K562 (cell line): Measurements from ENCODE around the gene SF3A2. TPM values are rescaled to one million over a fixed set of nuclear protein-coding genes. Genes with fewer than 3 reads are reported as not detected.

ENCODE experiments used
- ATAC-seq: fragments of 200-7000 bp; cut with Tn5 transposase; 3 replicates; pipeline ENCODE4 v1.9.1; 2020; ENCODE audit warnings: moderate library complexity
- BruUV-seq: library from RNA; stranded (reverse); fragments of 400-500 nt; replicated peaks from 2 replicates; lab custom pipeline; 2021; lab: Mats Ljungman, UMichigan
- CTCF ChIA-PET: fragments of 300-600 bp; formaldehyde crosslinking; extraction: SDS; loops from one replicate; lab custom pipeline; 2021; ENCODE audit warnings: low intra/inter-chr PET ratio; lab: Yijun Ruan, JAX
- POLR2A ChIA-PET: fragments of 300-600, 350-650 bp; sonication (Branson Sonifier 250); formaldehyde crosslinking; extraction: SDS; loops from one replicate; lab custom pipeline; 2021; ENCODE audit warnings: antibody characterized with exemption, inconsistent platforms; lab: Yijun Ruan, JAX
- DNase-seq, 4 experiments: peaks; one replicate each; pipeline versions ENCODE4 v3.0.0 to v3.0.0-alpha.2; 2011 to 2018; ENCODE audit warnings: low spot score in 3 of 4, mixed read lengths in 3 of 4; ENCODE audit errors: extremely low read depth in 1 of 4
- FAIRE-seq: peaks from 2 replicates; lab custom pipeline; 2011; peaks lifted over from hg19 to GRCh38; lab: Jason Lieb, UNC
- H2AFZ ChIP-seq: 2 replicates; pipeline ENCODE4 v1.6.0; 2011; ENCODE audit warnings: low read depth, low read length, control low read depth, inconsistent platforms
- H3K27ac ChIP-seq: fragments of 200-600 bp; 3 replicates; pipeline ENCODE4 v1.8.0; 2011; ENCODE audit warnings: low read depth, mild to moderate bottlenecking, control low read depth, inconsistent platforms, low read length, moderate library complexity, mixed read lengths; ENCODE audit errors: extremely low read depth
- H3K27me3 ChIP-seq, 2 experiments: fragments of 300-600 bp in 1 of 2; 2 replicates in 1 of 2; 3 replicates in 1 of 2; pipeline versions ENCODE4 v1.6.0 to v1.8.0; 2011; ENCODE audit warnings: inconsistent platforms in 2 of 2, low read length in 2 of 2, mild to moderate bottlenecking in 1 of 2, mixed read lengths in 1 of 2, moderate library complexity in 1 of 2; ENCODE audit not compliant: control insufficient read depth in 2 of 2, insufficient read depth in 2 of 2
- H3K36me3 ChIP-seq: fragments of 300-600 bp; 3 replicates; pipeline ENCODE4 v1.8.0; 2011; ENCODE audit warnings: mild to moderate bottlenecking, low read length, inconsistent platforms; ENCODE audit not compliant: control insufficient read depth, insufficient read depth
- H3K4me1 ChIP-seq, 2 experiments: fragments of 200-600 bp in 1 of 2; replicated peaks in 1 of 2; 2 replicates in 1 of 2; 3 replicates in 1 of 2; pipeline versions ENCODE4 v1.5.1 to v1.8.0; 2011; ENCODE audit warnings: inconsistent platforms in 2 of 2, low read length in 2 of 2, mild to moderate bottlenecking in 1 of 2, mixed read lengths in 1 of 2, moderate library complexity in 1 of 2; ENCODE audit not compliant: control insufficient read depth in 2 of 2, insufficient read depth in 2 of 2
- H3K4me2 ChIP-seq: 2 replicates; pipeline ENCODE4 v1.6.1; 2011; ENCODE audit warnings: low read length, control low read depth, inconsistent platforms, mixed read lengths; ENCODE audit not compliant: insufficient read depth
- H3K4me3 ChIP-seq: fragments of 200-600 bp; sonication (generic), shearing (Covaris generic); 2 replicates; pipeline ENCODE4 v1.5.1; 2016; ENCODE audit warnings: control low read depth, inconsistent platforms
- H3K79me2 ChIP-seq: fragments of 200-600 bp; 3 replicates; pipeline ENCODE4 v1.8.0; 2011; ENCODE audit warnings: low read length, inconsistent platforms; ENCODE audit not compliant: control insufficient read depth, insufficient read depth
- H3K9ac ChIP-seq, 2 experiments: 2 replicates each; pipeline versions ENCODE4 v1.6.0 to v1.6.1; 2011; ENCODE audit warnings: low read depth in 2 of 2, low read length in 2 of 2, control low read depth in 1 of 2, inconsistent platforms in 1 of 2, mild to moderate bottlenecking in 1 of 2, mixed read lengths in 1 of 2; ENCODE audit not compliant: insufficient read depth in 1 of 2
- H3K9me1 ChIP-seq: one replicate; pipeline ENCODE4 v1.6.0; 2011; ENCODE audit warnings: inconsistent platforms, mild to moderate bottlenecking, low read length, moderate library complexity; ENCODE audit not compliant: control insufficient read depth, insufficient read depth
- H3K9me3 ChIP-seq: replicated peaks from 2 replicates; pipeline ENCODE4 v1.5.1; 2011; ENCODE audit warnings: low read depth, low read length, inconsistent platforms; ENCODE audit not compliant: control insufficient read depth, insufficient read depth
- H4K20me1 ChIP-seq: replicated peaks from 2 replicates; pipeline ENCODE4 v1.6.1; 2011; ENCODE audit warnings: low read length, inconsistent platforms, mixed read lengths; ENCODE audit not compliant: control insufficient read depth, insufficient read depth
- BDP1 ChIP-seq: IDR thresholded peaks from 3 replicates; pipeline ENCODE4 v1.6.1; 2011; ENCODE audit not compliant: insufficient read length, insufficient read depth
- CXXC5 ChIP-seq: fragments of 250-450 bp; sonication (Bioruptor Pico); IDR thresholded peaks from 2 replicates; pipeline ENCODE4 v1.8.0; 2022; ENCODE audit warnings: inconsistent platforms, mild to moderate bottlenecking, moderate library complexity
- GABPB1 ChIP-seq: sonication (generic); formaldehyde crosslinking; IDR thresholded peaks from 2 replicates; pipeline ENCODE4 v1.8.0; 2022; ENCODE audit warnings: mild to moderate bottlenecking, missing genetic modification reagents
- GATAD2B ChIP-seq: fragments of 450-650 bp; IDR thresholded peaks from 2 replicates; pipeline ENCODE4 v1.6.1; 2017; ENCODE audit warnings: mild to moderate bottlenecking, borderline replicate concordance
- HSF4 ChIP-seq: fragments of 250-450 bp; sonication (Bioruptor Pico); IDR thresholded peaks from 2 replicates; pipeline ENCODE4 v2.1.2; 2022; ENCODE audit warnings: mild to moderate bottlenecking, moderate library complexity, borderline replicate concordance
- KDM1A ChIP-seq, 2 experiments: fragments of 450-650 bp; IDR thresholded peaks; 2 replicates each; pipeline ENCODE4 v1.6.1; 2016; ENCODE audit warnings: mild to moderate bottlenecking in 2 of 2
- MYNN ChIP-seq, 2 experiments: sonication (generic); formaldehyde crosslinking in 1 of 2; IDR thresholded peaks; 2 replicates each; pipeline versions ENCODE4 v1.5.0 to v1.6.1; 2016 to 2020; ENCODE audit warnings: antibody characterized with exemption in 1 of 2, missing genetic modification reagents in 1 of 2
- PML ChIP-seq: IDR thresholded peaks from 2 replicates; pipeline ENCODE4 v1.6.1; 2012; ENCODE audit warnings: low read length, inconsistent platforms
- POLR2A ChIP-seq: fragments of 450-650 bp; conservative IDR thresholded peaks from 2 replicates; pipeline ENCODE4 v1.6.1; 2016
- POLR2AphosphoS2 ChIP-seq: IDR thresholded peaks from 2 replicates; pipeline ENCODE4 v1.6.1; 2012; ENCODE audit warnings: low read length, improper control_type of control experiment
- POLR2B ChIP-seq: fragments of 450-650 bp; IDR thresholded peaks from 2 replicates; pipeline ENCODE4 v1.6.1; 2018; ENCODE audit warnings: low read depth; ENCODE audit not compliant: partially characterized antibody
- POLR2G ChIP-seq: fragments of 200-400 bp; formaldehyde crosslinking; IDR thresholded peaks from 2 replicates; pipeline ENCODE4 v1.6.1; 2017; ENCODE audit warnings: low read depth, mild to moderate bottlenecking, antibody characterized with exemption, low read length, moderate library complexity
- RBFOX2 ChIP-seq: fragments of 200-400 bp; formaldehyde crosslinking; IDR thresholded peaks from 2 replicates; pipeline ENCODE4 v1.6.1; 2017; ENCODE audit warnings: low read depth, mild to moderate bottlenecking, low read length, moderate library complexity
- SNRNP70 ChIP-seq: fragments of 200-400 bp; formaldehyde crosslinking; optimal IDR thresholded peaks from 2 replicates; pipeline ENCODE3; 2017; ENCODE audit warnings: low read depth, low read length
- SUPT5H ChIP-seq: fragments of 450-650 bp; IDR thresholded peaks from 2 replicates; pipeline ENCODE4 v1.6.1; 2016
- ZC3H4 ChIP-seq: sonication (generic); formaldehyde crosslinking; IDR thresholded peaks from 2 replicates; pipeline ENCODE4 v1.9.0; 2021; ENCODE audit warnings: missing genetic modification reagents, borderline replicate concordance
- ZC3H8 ChIP-seq: fragments of 450-650 bp; IDR thresholded peaks from 2 replicates; pipeline ENCODE4 v1.6.1; 2017
- WGBS: fragments of 100-300 bp; shearing (Covaris generic); methylation state at CpG from one replicate; pipeline ENCODE4 v1.1.6; 2016; ENCODE audit warnings: low coverage, mixed read lengths; ENCODE audit not compliant: insufficient coverage; ENCODE audit errors: missing lambda C conversion rate; 5-methylcytosine and 5-hydroxymethylcytosine counted together
- in situ Hi-C: fragments of 300-500 bp; cut with MboI; formaldehyde crosslinking; loops from 4 replicates; pipeline ENCODE4 v1.15.0; 2018; ENCODE audit warnings: inconsistent platforms, mixed read lengths
- intact Hi-C: fragments of 100-400 bp; cut with micrococcal nuclease; formaldehyde crosslinking; loops from 2 replicates; pipeline ENCODE4 v1.14.2; 2022
- polyA plus RNA-seq, 8 experiments: library from polyadenylated mRNA; depleted of rRNA in 4 of 8; stranded (reverse) in 5 of 8; unstranded in 3 of 8; fragments of >200 nt; fragmentation: Nextera tagmentation in 2 of 8; fragmentation: Illumina TruSeq in 1 of 8; extraction: Ambion mirVana in 2 of 8; extraction: Trizol in 1 of 8; gene quantifications; 2 replicates each; pipeline versions ENCODE4 v1.2.1 to v1.2.3, GENCODE V29; 2011 to 2014; ENCODE audit warnings: inconsistent platforms in 1 of 8, missing spikeins in 1 of 8
- total RNA-seq, 7 experiments: library from RNA; depleted of rRNA in 6 of 7; stranded (reverse); fragments of >200 nt in 6 of 7; fragmentation: Illumina TruSeq in 2 of 7; extraction: Trizol in 2 of 7; gene quantifications; 2 replicates each; pipeline versions ENCODE4 v1.2.1 to v1.2.3, GENCODE V29; 2011 to 2021; ENCODE audit warnings: low replicate concordance in 1 of 7
- TF ChIP-seq, protein P1 (sequence below): sonication (generic); formaldehyde crosslinking; IDR thresholded peaks from 2 replicates; pipeline ENCODE4 v1.8.1; 2023; ENCODE audit warnings: mild to moderate bottlenecking, missing genetic modification reagents

Gene SF3A2
- total and polyA plus RNA-seq, 9 of the 15 experiments (the other 6 are each of a cell fraction or from before 2014, with no cell fraction given), result 0.17 to 194 (median 22.8) TPM

DNA sequence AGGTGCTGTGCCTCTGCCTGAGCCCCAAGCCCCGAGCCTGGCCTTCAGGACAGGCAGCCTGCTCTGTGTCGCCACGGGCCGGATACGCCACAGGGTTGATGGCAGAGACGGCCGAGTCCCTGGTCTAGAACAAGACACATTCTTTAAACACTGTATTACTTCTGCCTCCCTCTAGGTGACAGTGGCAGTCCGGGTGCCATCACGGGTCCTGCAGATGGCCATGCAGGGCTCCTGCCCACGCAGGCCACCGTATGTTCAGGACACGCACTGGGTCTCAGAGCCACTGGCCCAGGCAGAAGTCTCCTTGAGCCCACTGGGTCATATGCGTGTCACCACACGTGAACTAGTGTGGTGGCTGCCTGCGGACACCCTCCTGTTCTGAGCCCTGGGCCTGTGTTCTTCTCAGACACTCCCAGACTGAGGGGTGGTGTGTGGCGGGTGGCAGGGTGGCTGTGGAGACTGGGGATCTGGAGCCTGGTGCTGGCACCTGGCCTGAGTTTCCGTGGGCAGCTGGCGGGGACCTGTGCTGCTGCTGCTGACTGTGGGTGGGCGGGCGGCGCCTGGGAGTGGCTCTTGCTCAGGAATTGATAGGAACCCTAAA lies 4.9 kb upstream of the SF3A2 start (continued):
- TF ChIP-seq MYNN (IDR thresholded peaks at IDR 0.05) (0 out of 2 replicates have a peak, but pooled peaks have one; percentile 17), MYNN (CRISPR knock-in tag; IDR thresholded peaks at IDR 0.05) (no peak), KDM1A (IDR thresholded peaks at IDR 0.05) (no peak), ZC3H4 (CRISPR knock-in tag) (0 out of 2 replicates have a peak, but pooled peaks have one; percentile 43), SUPT5H (peak; percentile 59), POLR2G (peak; percentile 72)

DNA sequence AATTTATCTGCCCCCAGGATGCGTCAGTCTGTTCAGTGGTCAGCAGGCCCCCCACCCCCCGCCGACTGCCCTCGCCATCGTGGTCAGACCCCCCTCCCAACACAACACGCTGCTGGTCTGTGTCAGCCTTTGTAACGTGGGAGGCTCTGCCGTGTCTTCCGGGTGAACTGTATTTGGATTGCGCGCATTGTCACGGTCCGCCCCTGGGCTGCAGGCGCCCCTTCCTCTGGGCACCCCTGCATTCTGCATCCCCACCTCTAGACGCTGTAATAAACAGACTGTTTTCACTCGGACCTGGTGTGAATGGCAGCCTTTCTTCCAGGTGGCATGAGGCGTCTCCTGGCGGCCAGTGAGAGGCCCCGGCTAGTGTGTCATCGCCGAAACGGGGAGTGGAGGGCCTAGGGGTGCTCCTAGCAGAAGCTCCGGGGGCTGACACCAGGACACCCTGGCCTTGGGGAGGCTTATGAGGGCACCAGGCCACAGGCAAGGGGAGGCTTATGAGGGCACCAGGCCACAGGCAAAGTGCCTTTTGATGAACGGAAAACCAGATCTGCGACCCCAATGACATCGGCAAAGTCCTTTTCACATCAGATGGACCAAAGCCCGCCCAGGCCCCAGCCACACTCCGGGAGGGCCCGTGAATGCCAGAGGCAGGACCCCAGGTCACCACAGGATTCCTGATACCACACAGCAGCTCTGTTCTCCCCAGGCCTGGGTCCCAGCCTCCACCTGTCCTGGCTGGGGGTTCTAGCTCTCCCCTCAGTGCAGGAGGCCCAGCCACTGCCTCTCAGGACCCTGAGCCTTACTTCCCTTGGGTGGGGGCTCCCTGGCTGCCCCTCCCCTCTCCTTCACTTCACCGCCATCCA lies 4.1 kb upstream of the SF3A2 start:
- DNase-seq, result no peak
- no peaks in the 10 kb centered on the region for H3K9me1 ChIP-seq
- H3K79me2 ChIP-seq, result peaks cover 48% of the 10 kb centered on the region
- H3K4me3 ChIP-seq, result no peak overlapping the region
- peaks cover 67% of the 10 kb centered on the region; the same call in 2 of the 3 replicates for H3K36me3 ChIP-seq
- peak overlapping the region in 1 of 2 experiments; percentile 75; a peak in 2 of 4 replicates for H3K9ac ChIP-seq
- no peaks in the 10 kb centered on the region for H3K27me3 ChIP-seq
- H3K9me3 ChIP-seq, result no peaks in the 10 kb centered on the region
- no peak overlapping the region for H3K4me2 ChIP-seq
- FAIRE-seq, result no peak
- peak overlapping the region; percentile 36; the same call in 2 of the 3 replicates for H3K27ac ChIP-seq
- no peak overlapping the region for H2AFZ ChIP-seq
- H3K4me1 ChIP-seq, result peaks cover under 1 to 89% of the 10 kb centered on the region in 2 experiments; a peak in 3 of 5 replicates
- CTCF ChIA-PET, result no interaction called here
- intact Hi-C loops, result no loop called here
- WGBS, result 77% methylated on average over 24 of the region's 30 CpGs
- in situ Hi-C loops, result loop anchor here (10.0 kb wide), 1 partner anchor 82 kb away; no protein-coding TSS in a partner anchor
- TF ChIP-seq MYNN (IDR thresholded peaks at IDR 0.05), result peak; percentile 46
- TF ChIP-seq MYNN (CRISPR knock-in tag; IDR thresholded peaks at IDR 0.05), result no peak
- TF ChIP-seq POLR2B, result peak; percentile 30
- peak; percentile 51; the same call in 1 of the 2 replicates for TF ChIP-seq POLR2G
- peak; percentile 58; the same call in 1 of the 2 replicates for TF ChIP-seq SUPT5H
- peak; percentile 62 for TF ChIP-seq POLR2A
- no peak for TF ChIP-seq CXXC5 (CRISPR knock-in tag)
- TF ChIP-seq ZC3H8, result no peak
- TF ChIP-seq GATAD2B, result no peak
- no peak for TF ChIP-seq GABPB1 (CRISPR knock-in tag)
- no peak for TF ChIP-seq SNRNP70
- TF ChIP-seq HSF4 (CRISPR knock-in tag), result no peak
- peak; percentile 22; the same call in 1 of the 2 replicates for TF ChIP-seq PML
- TF ChIP-seq, protein P1, sequence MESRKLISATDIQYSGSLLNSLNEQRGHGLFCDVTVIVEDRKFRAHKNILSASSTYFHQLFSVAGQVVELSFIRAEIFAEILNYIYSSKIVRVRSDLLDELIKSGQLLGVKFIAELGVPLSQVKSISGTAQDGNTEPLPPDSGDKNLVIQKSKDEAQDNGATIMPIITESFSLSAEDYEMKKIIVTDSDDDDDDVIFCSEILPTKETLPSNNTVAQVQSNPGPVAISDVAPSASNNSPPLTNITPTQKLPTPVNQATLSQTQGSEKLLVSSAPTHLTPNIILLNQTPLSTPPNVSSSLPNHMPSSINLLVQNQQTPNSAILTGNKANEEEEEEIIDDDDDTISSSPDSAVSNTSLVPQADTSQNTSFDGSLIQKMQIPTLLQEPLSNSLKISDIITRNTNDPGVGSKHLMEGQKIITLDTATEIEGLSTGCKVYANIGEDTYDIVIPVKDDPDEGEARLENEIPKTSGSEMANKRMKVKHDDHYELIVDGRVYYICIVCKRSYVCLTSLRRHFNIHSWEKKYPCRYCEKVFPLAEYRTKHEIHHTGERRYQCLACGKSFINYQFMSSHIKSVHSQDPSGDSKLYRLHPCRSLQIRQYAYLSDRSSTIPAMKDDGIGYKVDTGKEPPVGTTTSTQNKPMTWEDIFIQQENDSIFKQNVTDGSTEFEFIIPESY, result peak; percentile 77; the same call in 1 of the 2 replicates
- TF ChIP-seq POLR2AphosphoS2, result peak; percentile 22; the same call in 1 of the 2 replicates
- TF ChIP-seq RBFOX2, result peak; percentile 29; the same call in 1 of the 2 replicates
- no peak for TF ChIP-seq BDP1
- TF ChIP-seq, all 486 proteins: peak for 9
- BruUV-seq, result no TSS peak
- POLR2A ChIA-PET, result interaction anchor here (0.9 kb wide), 1 partner anchor 81 kb away, joined by 3 read pairs; the partner anchor contains the start of gene AP3D1
- 0 out of 2 replicates have a peak, but pooled peaks cover 14% of the 10 kb centered on the region for H4K20me1 ChIP-seq
- ATAC-seq, result no peak
